Breast epithelium (tissue), 3 donors: ENCODE data around the gene LPIN3.

Experiments used
- POLR2A ChIP-seq: fragments of 450-650 bp; IDR thresholded peaks from one replicate; pipeline ENCODE4 v1.6.1; 2016; ENCODE audit warnings: antibody characterized with exemption, mild to moderate bottlenecking, moderate library complexity
- TF ChIP-seq, protein P1 (sequence below), 3 donors: fragments of 450-650 bp; IDR thresholded peaks; one replicate each; pipeline ENCODE4 v1.5.1; 2016 to 2017; ENCODE audit warnings: antibody characterized with exemption in 3 of 3, mild to moderate bottlenecking in 3 of 3, moderate library complexity in 3 of 3

DNA sequence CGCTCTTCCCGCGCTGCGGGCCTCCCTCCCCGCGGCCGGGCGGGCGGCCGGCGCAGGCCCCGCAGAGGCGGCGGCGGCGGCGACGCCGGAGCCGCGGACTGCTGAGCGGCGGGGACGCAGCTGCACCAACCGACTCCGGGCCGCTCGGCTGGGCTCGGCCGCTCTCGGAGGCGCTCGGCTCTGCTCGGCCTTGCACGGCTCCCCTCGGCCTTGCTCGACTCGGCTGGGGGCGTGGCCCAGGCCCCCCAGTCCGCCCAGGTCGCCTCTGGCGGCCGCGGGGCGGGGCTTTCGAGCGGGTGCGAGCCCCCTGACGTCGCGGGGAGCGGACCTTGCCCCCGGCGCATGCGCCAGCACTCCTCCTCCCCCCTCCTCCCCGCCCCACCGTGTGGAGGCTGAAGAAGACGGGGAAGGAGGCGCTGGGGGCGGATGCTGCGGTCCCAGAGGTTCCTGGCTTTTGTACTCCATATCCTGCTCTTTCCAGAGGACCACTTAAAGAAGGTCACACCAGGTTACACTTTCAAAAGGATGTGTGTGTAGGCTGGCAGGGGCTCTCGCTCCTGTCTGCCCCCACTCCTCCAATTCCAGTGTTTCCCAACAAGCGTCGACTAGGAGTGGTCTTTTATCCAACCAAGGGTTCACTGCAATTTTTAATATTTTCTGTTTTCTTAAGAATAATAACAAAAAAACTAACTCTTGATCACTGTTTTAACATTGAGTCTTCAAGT, 22.9 kb upstream of the LPIN3 start, which contains the start of gene ZHX3:
- TF ChIP-seq POLR2A = no peak
- TF ChIP-seq, protein P1, sequence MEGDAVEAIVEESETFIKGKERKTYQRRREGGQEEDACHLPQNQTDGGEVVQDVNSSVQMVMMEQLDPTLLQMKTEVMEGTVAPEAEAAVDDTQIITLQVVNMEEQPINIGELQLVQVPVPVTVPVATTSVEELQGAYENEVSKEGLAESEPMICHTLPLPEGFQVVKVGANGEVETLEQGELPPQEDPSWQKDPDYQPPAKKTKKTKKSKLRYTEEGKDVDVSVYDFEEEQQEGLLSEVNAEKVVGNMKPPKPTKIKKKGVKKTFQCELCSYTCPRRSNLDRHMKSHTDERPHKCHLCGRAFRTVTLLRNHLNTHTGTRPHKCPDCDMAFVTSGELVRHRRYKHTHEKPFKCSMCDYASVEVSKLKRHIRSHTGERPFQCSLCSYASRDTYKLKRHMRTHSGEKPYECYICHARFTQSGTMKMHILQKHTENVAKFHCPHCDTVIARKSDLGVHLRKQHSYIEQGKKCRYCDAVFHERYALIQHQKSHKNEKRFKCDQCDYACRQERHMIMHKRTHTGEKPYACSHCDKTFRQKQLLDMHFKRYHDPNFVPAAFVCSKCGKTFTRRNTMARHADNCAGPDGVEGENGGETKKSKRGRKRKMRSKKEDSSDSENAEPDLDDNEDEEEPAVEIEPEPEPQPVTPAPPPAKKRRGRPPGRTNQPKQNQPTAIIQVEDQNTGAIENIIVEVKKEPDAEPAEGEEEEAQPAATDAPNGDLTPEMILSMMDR (IDR thresholded peaks at IDR 0.05) = no peak
